SK-N-SH (cell line): ENCODE data around the gene FOSB. TPM values are rescaled to one million over a fixed set of nuclear protein-coding genes. Genes with fewer than 3 reads are reported as not detected.

ENCODE experiments used
- CTCF ChIA-PET: fragments of 300-600, 350-600 bp; formaldehyde crosslinking; extraction: SDS; loops from one replicate; lab custom pipeline; 2021; lab: Yijun Ruan, JAX
- POLR2A ChIA-PET: fragments of 350-600 bp; sonication (Branson Sonifier 250); formaldehyde crosslinking; extraction: SDS; loops from one replicate; lab custom pipeline; 2020; ENCODE audit warnings: antibody characterized with exemption, inconsistent platforms; lab: Yijun Ruan, JAX
- DNase-seq: peaks from one replicate; pipeline ENCODE4 v3.0.0; 2012
- H2AFZ ChIP-seq: fragments of 200-600 bp; sonication (generic); 2 replicates; pipeline ENCODE4 v1.8.1; 2016; ENCODE audit warnings: antibody characterized with exemption, mild to moderate bottlenecking, low read depth
- H3F3A ChIP-seq: fragments of 200-600 bp; sonication (generic); replicated peaks from 2 replicates; pipeline ENCODE3; 2016; ENCODE audit warnings: antibody characterized with exemption, mild to moderate bottlenecking; ENCODE audit not compliant: insufficient read depth
- H3K27ac ChIP-seq, 2 experiments: fragments of 200-500 bp in 1 of 2; fragments of 200-600 bp in 1 of 2; sonication (Bioruptor generic) in 1 of 2; sonication (generic), shearing (Covaris generic) in 1 of 2; 2 replicates each; pipeline versions ENCODE4 v1.5.1 to v1.6.1; 2014 to 2016; ENCODE audit warnings: low read depth in 2 of 2, inconsistent platforms in 1 of 2, low read length in 1 of 2, mild to moderate bottlenecking in 1 of 2, mixed read lengths in 1 of 2
- H3K27me3 ChIP-seq: fragments of 200-600 bp; sonication (generic), shearing (Covaris generic); 2 replicates; pipeline ENCODE4 v1.6.1; 2016; ENCODE audit warnings: mixed run types; ENCODE audit not compliant: insufficient read depth
- H3K36me3 ChIP-seq, 2 experiments: fragments of 200-500 bp in 1 of 2; fragments of 200-600 bp in 1 of 2; sonication (Bioruptor generic) in 1 of 2; sonication (generic) in 1 of 2; replicated peaks in 1 of 2; 2 replicates each; pipeline versions ENCODE3 to v1.5.1; 2014 to 2016; ENCODE audit warnings: low read length in 1 of 2, mild to moderate bottlenecking in 1 of 2; ENCODE audit not compliant: insufficient read depth in 2 of 2, control insufficient read depth in 1 of 2
- H3K4me1 ChIP-seq, 2 experiments: fragments of 200-500 bp in 1 of 2; fragments of 200-600 bp in 1 of 2; sonication (Bioruptor generic) in 1 of 2; sonication (generic), shearing (Covaris generic) in 1 of 2; 2 replicates each; pipeline versions ENCODE4 v1.5.1 to v1.6.1; 2014 to 2016; ENCODE audit warnings: low read depth in 1 of 2, low read length in 1 of 2, mixed run types in 1 of 2; ENCODE audit not compliant: insufficient read depth in 2 of 2, control insufficient read depth in 1 of 2
- H3K4me2 ChIP-seq: fragments of 200-600 bp; sonication (generic), shearing (Covaris generic); 2 replicates; pipeline ENCODE4 v1.6.1; 2017; ENCODE audit warnings: mixed run types
- H3K4me3 ChIP-seq, 2 experiments: fragments of 200-500 bp in 1 of 2; fragments of 200-600 bp in 1 of 2; sonication (Bioruptor generic) in 1 of 2; sonication (generic), shearing (Covaris generic) in 1 of 2; 2 replicates each; pipeline versions ENCODE4 v1.5.1 to v1.8.1; 2014 to 2016; ENCODE audit warnings: low read depth in 2 of 2, inconsistent platforms in 1 of 2, low read length in 1 of 2, mild to moderate bottlenecking in 1 of 2, mixed read lengths in 1 of 2, moderate library complexity in 1 of 2
- H3K79me2 ChIP-seq: fragments of 200-600 bp; sonication (generic); 2 replicates; pipeline ENCODE4 v1.8.1; 2017; ENCODE audit warnings: mild to moderate bottlenecking; ENCODE audit not compliant: insufficient read depth
- H3K9ac ChIP-seq: fragments of 200-600 bp; sonication (generic); 2 replicates; pipeline ENCODE4 v1.6.1; 2017; ENCODE audit warnings: mixed run types
- H3K9me2 ChIP-seq: fragments of 200-600 bp; sonication (generic); 2 replicates; pipeline ENCODE4 v1.6.1; 2017; ENCODE audit warnings: mixed run types
- H3K9me3 ChIP-seq: fragments of 200-600 bp; sonication (generic); 2 replicates; pipeline ENCODE4 v1.6.1; 2017; ENCODE audit warnings: mixed run types, mild to moderate bottlenecking, moderate library complexity
- H4K20me1 ChIP-seq: fragments of 200-600 bp; sonication (generic); 2 replicates; pipeline ENCODE4 v1.6.1; 2017; ENCODE audit warnings: mild to moderate bottlenecking, mixed run types; ENCODE audit not compliant: insufficient read depth
- CHD2 ChIP-seq: fragments of 150-350 bp; IDR thresholded peaks from 2 replicates; pipeline ENCODE4 v1.6.1; 2018; ENCODE audit warnings: low read length; ENCODE audit not compliant: partially characterized antibody
- FOXM1 ChIP-seq: IDR thresholded peaks from 2 replicates; pipeline ENCODE4 v1.4.0; 2012; ENCODE audit warnings: low read depth, mild to moderate bottlenecking
- IRF3 ChIP-seq: fragments of 150-350 bp; IDR thresholded peaks from 2 replicates; pipeline ENCODE4 v1.6.1; 2016; ENCODE audit warnings: mild to moderate bottlenecking, low read depth, low read length
- JUND ChIP-seq: IDR thresholded peaks from 2 replicates; pipeline ENCODE4 v1.4.0; 2012
- MEF2A ChIP-seq: IDR thresholded peaks from 2 replicates; pipeline ENCODE4 v1.4.0; 2012; ENCODE audit warnings: low read depth, borderline replicate concordance
- MXI1 ChIP-seq: IDR thresholded peaks from 2 replicates; pipeline ENCODE4 v1.6.1; 2012; ENCODE audit warnings: mild to moderate bottlenecking, low read depth, low read length, improper control_type of control experiment
- POLR2AphosphoS5 ChIP-seq: IDR thresholded peaks from 2 replicates; pipeline ENCODE4 v1.6.1; 2012; ENCODE audit warnings: low read depth, low read length
- REST ChIP-seq: IDR thresholded peaks from 2 replicates; pipeline ENCODE4 v1.6.1; 2012; ENCODE audit warnings: mild to moderate bottlenecking, low read depth, low read length, moderate library complexity
- SIN3A ChIP-seq: IDR thresholded peaks from 2 replicates; pipeline ENCODE4 v1.6.1; 2012; ENCODE audit warnings: low read depth, mild to moderate bottlenecking, low read length, moderate library complexity, borderline replicate concordance
- SMC3 ChIP-seq: IDR thresholded peaks from 2 replicates; pipeline ENCODE4 v1.6.1; 2012; ENCODE audit warnings: low read depth, low read length, improper control_type of control experiment
- TAF1 ChIP-seq: IDR thresholded peaks from 2 replicates; pipeline ENCODE4 v1.6.1; 2012; ENCODE audit warnings: low read depth, mild to moderate bottlenecking, low read length, moderate library complexity, borderline replicate concordance
- TCF12 ChIP-seq: IDR thresholded peaks from 2 replicates; pipeline ENCODE4 v1.4.0; 2012
- YY1 ChIP-seq: IDR thresholded peaks from 2 replicates; pipeline ENCODE4 v1.4.0; 2012; ENCODE audit warnings: low read depth, mild to moderate bottlenecking
- WGBS: methylation state at CpG from one replicate; pipeline ENCODE4 v1.1.6; 2017; ENCODE audit warnings: low lambda C conversion rate; 5-methylcytosine and 5-hydroxymethylcytosine counted together
- polyA plus RNA-seq, 3 experiments: library from polyadenylated mRNA; depleted of rRNA; stranded (reverse); fragments of >200 nt; gene quantifications; 2 replicates each; pipeline ENCODE4 v1.2.3, GENCODE V29; 2012
- TF ChIP-seq, protein P1 (sequence below): IDR thresholded peaks from 2 replicates; pipeline ENCODE4 v1.4.0; 2012; ENCODE audit warnings: low read depth
- TF ChIP-seq, protein P2 (sequence below): IDR thresholded peaks from 2 replicates; pipeline ENCODE4 v1.4.0; 2012; ENCODE audit warnings: low read depth, borderline replicate concordance

The FOSB gene
- polyA plus RNA-seq, 1 of the 3 experiments (the other 2 are of a cell fraction) = 78.2 TPM

GRCh38 chr19:45496349-45496953 lies 28.7 kb downstream of the FOSB start:
- H2AFZ ChIP-seq = peak overlapping the region; percentile 57; the same call in 1 of the 2 replicates
- ChIA-PET POLR2A (interaction anchor here (0.6 to 2.5 kb wide), 5 partner anchors 11 to 220 kb away, joined by 3 to 14 read pairs (median 3); no protein-coding TSS in a partner anchor), CTCF (interaction anchor here (0.6 to 7.8 kb wide), 10 partner anchors 9 to 182 kb away, joined by 3 to 97 read pairs (median 6); no protein-coding TSS in a partner anchor)
- H3K9me3 ChIP-seq = no peaks in the 10 kb centered on the region
- TF ChIP-seq IRF3 (no peak), SIN3A (peak; percentile 67; the same call in 1 of the 2 replicates), REST (peak; percentile 98), MXI1 (0 out of 2 replicates have a peak, but pooled peaks have one; percentile 35), CHD2 (peak; percentile 22), MEF2A (no peak)
- TF ChIP-seq, protein P1, sequence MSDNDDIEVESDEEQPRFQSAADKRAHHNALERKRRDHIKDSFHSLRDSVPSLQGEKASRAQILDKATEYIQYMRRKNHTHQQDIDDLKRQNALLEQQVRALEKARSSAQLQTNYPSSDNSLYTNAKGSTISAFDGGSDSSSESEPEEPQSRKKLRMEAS = peak; percentile 35; the same call in 1 of the 2 replicates
- H3K9ac ChIP-seq = peak overlapping the region; percentile 67
- peak overlapping the region; percentile 79 to 83 for H3K4me3 ChIP-seq
- H3K4me2 ChIP-seq = peak overlapping the region; percentile 96
- peaks cover 3 to 16% of the 10 kb centered on the region in 2 experiments; a peak in 2 of 4 replicates for H3K4me1 ChIP-seq
- 1% methylated on average over 28 of the region's 54 CpGs for WGBS
- no peaks in the 10 kb centered on the region for H3K9me2 ChIP-seq
- no peaks in the 10 kb centered on the region for H3K79me2 ChIP-seq
- peaks cover 3% of the 10 kb centered on the region for H3F3A ChIP-seq
- H3K36me3 ChIP-seq = no peaks in the 10 kb centered on the region
- peak overlapping the region in 1 of 2 experiments; percentile 73; a peak in 2 of 4 replicates for H3K27ac ChIP-seq
- peaks cover 13% of the 10 kb centered on the region; the same call in 1 of the 2 replicates for H4K20me1 ChIP-seq
- no peaks in the 10 kb centered on the region for H3K27me3 ChIP-seq
- DNase-seq = peak; percentile 80

DNA sequence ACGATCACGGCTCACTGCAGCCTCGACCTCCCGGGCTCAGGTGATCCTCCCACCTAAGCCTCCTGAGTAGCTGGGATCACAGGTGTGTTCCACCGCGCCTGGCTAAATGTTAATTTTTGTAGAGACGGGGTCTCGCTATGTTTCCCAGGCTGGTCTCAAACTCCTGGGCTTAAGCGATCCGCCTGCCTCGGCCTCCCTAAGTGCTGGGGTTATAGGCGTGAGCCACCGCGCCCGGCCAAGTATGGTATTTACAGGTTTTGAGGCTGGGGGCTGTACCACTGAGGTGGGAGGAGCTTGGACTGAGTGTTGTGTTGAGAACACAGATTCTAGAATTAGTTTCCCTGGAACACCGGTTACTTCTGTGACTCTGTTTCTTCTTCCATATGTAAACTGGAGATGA lies 30.0 kb downstream of the FOSB start:
- H3K27me3 ChIP-seq = no peaks in the 10 kb centered on the region
- POLR2A ChIA-PET = no interaction called here
- DNase-seq = no peak
- no peaks in the 10 kb centered on the region for H3K36me3 ChIP-seq
- peaks cover 8% of the 10 kb centered on the region for H3F3A ChIP-seq
- no peaks in the 10 kb centered on the region for H3K79me2 ChIP-seq
- H3K4me3 ChIP-seq = peak overlapping the region in 1 of 2 experiments; percentile 16; a peak in 1 of 4 replicates
- no peak overlapping the region for H3K4me2 ChIP-seq
- H2AFZ ChIP-seq = no peak overlapping the region
- H3K9me3 ChIP-seq = no peaks in the 10 kb centered on the region
- H3K27ac ChIP-seq = no peak overlapping the region
- no peak overlapping the region for H3K9ac ChIP-seq
- H4K20me1 ChIP-seq = peaks cover 13% of the 10 kb centered on the region; the same call in 1 of the 2 replicates
- peaks cover 3 to 16% of the 10 kb centered on the region in 2 experiments; a peak in 2 of 4 replicates for H3K4me1 ChIP-seq
- 90% methylated on average over 15 of the region's 16 CpGs for WGBS
- CTCF ChIA-PET = interaction anchor here (1.1 to 7.8 kb wide), 4 partner anchors 8 to 70 kb away, joined by 3 to 97 read pairs (median 38); no protein-coding TSS in a partner anchor
- no peaks in the 10 kb centered on the region for H3K9me2 ChIP-seq
- TF ChIP-seq TCF12 (no peak), SMC3 (no peak), JUND (no peak), MEF2A (no peak), TAF1 (no peak), POLR2AphosphoS5 (no peak), YY1 (no peak), FOXM1 (no peak)
- TF ChIP-seq, protein P2, sequence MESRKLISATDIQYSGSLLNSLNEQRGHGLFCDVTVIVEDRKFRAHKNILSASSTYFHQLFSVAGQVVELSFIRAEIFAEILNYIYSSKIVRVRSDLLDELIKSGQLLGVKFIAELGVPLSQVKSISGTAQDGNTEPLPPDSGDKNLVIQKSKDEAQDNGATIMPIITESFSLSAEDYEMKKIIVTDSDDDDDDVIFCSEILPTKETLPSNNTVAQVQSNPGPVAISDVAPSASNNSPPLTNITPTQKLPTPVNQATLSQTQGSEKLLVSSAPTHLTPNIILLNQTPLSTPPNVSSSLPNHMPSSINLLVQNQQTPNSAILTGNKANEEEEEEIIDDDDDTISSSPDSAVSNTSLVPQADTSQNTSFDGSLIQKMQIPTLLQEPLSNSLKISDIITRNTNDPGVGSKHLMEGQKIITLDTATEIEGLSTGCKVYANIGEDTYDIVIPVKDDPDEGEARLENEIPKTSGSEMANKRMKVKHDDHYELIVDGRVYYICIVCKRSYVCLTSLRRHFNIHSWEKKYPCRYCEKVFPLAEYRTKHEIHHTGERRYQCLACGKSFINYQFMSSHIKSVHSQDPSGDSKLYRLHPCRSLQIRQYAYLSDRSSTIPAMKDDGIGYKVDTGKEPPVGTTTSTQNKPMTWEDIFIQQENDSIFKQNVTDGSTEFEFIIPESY = no peak
- TF ChIP-seq, protein P1 = no peak
